Measurements from ENCODE around the gene DHRS3.
"Not testable (repeated sequence)": the region's sequence is repeated elsewhere in the genome, so short reads cannot be mapped to it uniquely, and the experiment has no call there.

DHRS3 gene

DNA sequence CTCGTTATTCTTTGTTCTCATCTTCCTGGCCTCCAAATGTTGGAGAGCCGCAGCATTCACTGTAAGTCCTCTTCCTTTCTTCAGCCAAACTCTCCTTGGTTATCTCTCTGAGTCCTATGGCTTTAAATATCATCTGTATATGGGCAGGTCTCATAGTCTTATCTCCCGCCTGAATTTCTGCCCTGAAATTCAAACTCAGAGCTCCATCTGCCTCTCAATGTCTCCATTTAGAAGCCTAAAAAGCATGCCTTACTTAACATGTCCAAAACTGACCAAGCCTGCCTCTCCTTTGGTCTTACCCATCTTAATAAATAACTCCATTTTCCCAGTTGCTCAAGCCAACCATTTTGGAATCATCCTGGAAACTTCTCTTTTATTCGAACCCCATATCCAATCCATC is 80.7 kb downstream of the DHRS3 start:
- DNase-seq = no peak

- no peak for DNase-seq
Measured at GRCh38 chr1:12536023-12536639, 81.9 kb downstream of the DHRS3 start.

DNA sequence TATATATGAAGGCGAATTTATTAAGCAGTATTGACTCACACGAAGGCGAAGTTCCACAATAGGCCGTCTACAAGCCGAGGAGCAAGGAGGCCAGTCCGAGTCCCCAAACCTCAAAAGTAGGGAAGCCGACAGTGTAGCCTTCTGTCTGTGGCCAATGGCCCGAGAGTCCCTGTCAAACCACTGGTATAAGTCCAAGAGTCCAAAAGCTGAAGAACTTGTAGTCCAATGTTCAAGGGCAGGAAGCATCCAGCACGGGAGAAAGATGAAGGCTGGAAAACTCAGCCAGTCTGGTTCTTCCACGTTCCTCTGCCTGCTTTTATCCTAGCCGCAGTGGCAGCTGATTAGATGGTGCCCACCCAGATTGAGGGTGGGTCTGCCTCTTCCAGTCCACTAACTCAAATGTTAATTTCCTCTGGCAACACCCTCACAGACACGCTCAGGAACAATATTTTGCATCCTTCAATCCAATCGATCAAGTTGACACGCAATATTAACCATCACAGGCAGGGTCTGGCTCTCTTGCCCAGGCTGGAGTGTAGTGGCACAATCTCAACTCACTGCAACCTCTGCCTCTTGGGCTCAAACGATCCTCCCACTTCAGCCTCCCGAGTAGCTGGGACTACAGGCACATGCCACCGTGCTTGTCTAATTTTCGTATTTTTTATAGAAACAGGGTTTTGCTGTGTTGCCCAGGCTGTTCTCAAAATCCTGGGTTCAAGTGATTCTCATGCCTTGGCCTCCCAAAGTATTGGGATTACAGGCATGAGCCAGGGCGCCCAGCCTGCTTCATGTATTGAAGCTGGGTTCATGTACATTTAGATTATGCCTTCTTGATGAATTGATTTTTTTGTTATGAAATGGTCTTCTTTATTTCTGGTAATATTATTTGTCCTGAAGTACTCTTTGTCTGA is 85.3 kb downstream of the DHRS3 start:
- DNase-seq = no peak

DNA sequence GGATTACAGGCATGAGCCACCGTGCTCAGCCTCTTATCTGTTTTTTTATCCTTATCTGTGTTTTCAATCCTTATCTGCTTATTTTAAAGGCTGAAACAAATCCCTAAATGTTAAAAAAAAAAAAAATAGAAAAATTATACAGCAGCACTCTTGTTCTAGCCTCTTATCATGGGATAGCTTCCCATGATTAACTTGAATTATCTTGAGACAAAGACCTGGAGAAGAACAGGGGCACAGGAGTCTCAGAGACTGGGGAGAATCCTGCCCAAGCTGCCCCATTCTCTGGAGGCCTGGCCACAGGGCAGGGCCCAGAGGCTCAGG is 86.9 kb downstream of the DHRS3 start:
- no peak for DNase-seq

DNA sequence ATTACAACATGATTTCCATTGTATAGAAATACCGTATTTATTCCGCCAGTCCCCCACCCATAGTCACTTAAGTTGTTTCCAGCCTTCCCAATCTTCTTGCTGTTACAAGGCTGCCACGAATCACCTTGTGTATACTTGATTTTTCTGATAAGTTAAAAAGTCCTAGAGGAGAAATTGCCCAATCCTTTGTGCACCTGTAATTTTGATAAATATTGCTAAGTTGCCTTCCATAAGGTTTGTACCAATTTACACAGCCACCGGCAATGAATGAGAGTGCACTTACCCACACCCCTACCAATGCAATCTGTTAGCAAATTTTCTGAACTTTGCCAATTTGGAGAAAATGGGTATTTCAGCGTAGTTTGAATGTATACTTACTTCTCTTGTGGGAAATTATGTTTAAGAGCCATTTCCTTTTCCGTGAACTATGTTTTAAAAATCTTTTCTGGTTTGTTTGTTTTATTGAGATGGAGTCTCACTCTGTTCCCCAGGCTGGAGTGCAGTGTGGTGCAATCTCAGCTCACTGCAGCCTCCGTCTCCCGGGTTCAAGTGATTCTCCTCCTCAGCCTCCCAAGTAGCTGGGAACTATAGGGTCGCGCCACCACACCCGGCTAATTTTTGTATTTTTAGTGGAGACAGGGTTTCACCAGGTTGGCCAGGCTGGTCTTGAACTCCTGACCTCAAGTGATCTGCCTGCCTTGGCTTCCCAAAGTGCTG is 87.4 kb downstream of the DHRS3 start:
- DNase-seq = no peak

- no peak for DNase-seq
Measured at GRCh38 chr1:12529640-12530174, 88.3 kb downstream of the DHRS3 start.

DNA sequence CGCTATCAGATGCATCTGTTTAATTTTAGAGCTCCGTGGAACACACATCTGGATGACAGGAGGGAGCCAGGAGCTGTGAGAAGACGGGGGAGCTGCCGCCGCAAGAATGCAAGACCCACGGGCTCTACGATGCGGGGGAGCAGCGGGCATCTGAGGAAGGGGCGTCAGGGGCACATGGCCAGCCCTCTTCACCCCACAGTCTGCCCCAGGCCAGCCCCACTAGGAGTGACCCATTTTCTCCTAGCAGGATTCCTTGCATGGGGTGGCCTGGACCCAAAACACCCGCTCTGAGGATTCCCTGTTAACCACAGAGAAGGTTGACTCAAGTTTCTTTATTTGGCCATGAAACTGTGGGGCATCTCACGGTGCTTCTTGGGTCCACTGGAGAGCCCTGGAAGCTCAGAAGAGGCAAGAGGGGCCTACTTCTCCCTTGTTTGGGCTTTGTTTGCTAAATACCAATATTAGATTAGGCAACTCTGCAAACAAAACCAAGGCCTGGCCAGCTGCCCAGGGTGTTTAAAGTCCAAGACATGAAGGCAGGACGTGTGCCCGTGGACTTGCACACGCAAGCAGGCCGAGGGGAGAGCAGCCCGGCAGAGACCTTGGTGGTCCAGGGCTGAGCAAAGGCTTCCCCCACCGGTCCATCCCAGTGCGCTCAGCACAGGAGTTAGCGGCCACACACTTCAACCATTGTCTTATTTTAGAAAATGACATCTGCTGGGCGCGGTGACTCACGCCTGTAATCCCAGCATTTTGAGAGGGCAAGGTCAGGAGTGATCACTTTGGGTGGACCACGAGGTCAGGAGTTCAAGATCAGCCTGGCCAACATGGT is 89.8 kb downstream of the DHRS3 start:
- no peak for DNase-seq

DNA sequence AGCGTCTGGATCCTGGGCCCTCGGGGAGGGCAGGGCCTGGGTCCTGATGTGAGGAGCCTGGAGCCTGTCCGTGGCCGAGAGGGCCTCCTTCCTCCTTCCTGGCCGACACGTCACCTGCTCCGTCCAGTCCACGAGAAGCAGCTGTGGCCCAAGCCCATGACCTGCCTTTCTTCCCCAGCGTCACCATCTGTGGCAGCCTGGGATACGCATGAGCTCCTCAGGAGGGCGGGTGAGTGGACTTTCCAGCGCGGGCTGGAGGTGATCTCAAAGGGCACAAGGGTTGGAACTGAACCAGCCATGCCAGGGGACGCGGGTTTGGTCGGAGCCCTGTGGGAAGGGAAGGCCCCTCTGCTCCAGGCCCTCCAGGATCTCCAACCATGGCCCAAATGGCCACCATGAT is 90.4 kb downstream of the DHRS3 start:
- DNase-seq = no peak

DNA sequence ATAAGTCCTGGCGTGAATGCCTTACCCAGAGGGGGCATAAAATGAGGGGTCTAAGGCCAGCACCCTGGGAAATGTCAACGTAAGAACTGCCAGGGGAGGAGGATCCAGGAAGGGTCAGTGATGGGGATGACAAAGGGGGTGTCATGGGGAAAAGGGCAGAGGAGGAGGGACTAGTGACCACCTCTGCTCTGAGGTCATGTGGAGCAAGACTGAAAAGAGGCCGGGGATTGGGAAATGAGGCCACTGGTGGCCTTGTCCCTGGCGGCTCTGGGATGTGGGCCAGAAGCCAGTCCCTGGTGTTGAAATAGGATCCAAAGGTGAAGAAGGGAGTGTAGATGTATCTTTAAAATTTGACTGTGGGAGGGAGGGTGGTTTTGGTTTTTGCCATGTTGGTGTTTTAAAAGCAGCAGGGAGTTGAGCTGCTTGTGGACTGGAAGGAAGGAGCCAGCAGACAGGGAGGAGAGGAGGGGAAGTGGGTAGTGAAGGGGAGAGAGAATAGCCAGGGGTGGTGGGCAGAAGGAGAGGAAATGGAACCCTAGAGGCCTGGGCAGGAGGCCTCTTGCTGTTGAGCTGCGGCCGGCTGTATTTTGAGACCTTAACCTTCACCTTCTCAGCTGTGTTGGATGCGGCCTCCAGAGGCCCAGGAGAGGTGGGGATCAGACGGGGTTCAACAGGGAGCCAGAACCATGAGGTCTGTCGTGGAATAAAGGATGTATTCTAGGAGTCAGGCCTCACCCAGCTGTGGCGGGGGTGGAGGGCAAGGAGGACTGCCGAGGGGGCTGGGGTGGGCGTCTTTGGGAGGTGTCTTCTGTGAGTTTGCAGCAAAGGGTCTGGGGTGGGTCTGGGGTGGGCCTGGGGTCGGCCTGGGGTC is 92.5 kb downstream of the DHRS3 start:
- DNase-seq = no peak

DNA sequence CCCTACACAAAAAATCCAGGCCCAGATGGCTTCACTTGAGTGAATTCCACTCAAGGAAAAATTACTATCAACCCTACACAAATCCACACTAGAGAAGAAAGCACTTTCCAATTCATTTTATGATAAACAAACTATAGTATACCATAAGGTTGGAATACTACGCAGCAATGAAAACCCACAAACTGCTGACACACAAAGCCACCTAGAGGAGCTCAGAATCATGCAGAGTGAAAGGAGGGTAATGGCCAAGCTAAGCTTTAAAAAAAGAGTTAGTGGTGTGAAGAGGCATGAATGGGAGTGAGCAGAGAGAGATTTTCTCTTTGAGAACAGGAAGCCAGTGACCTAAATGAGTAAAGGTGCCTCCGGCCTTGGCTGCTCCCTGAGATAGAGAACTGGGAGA is 93.7 kb downstream of the DHRS3 start:
- no peak for DNase-seq

DNA sequence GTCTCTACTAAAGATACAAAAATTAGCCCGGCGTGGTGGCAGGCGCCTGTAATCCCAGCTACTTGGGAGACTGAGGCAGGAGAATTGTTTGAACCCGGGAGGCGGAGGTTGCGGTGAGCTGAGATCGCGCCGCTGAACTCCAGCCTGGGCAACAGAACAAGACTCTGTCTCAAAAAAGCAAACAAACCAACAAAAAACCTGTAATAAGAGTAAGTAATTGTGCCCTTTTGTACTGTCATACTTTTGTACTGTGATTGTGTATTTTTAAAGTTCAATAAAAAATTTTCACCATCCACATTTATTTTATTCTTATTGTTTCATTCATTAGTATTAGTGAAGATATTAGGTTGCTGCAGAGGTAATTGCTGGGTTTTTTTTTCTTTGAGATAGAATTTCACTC is 95.2 kb downstream of the DHRS3 start:
- DNase-seq = not testable (repeated sequence)

DNA sequence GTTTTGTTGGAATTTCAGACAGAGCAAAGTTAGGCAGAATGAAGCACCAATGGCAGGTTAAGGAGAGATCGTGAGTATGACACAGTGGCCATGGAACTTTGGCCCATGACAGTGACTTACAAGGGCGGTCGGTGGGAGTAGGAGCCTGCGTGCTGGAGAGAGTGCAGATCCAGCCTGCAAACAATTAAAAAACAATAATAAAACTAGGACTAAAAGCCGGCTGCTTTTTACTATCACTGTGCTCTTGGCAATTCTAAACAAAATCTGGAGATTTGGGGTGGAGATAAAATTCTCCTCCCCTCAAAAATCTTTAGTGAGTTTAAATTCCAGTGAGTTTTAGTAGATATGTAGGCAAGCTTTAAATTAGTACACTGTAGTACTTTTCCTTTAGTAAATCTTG is 96.9 kb downstream of the DHRS3 start:
- no peak for DNase-seq

GRCh38 chr1:12519693-12520364 is 98.2 kb downstream of the DHRS3 start:
- DNase-seq = no peak

- DNase-seq = peak; percentile 60
Measured at GRCh38 chr1:12518931-12519692, 98.9 kb downstream of the DHRS3 start.
